A673 (cell line): Measurements from ENCODE around the gene KCNQ1.

Source experiments
- EZH2 ChIP-seq: fragments of 200-600 bp; sonication (generic); IDR thresholded peaks from 2 replicates; pipeline ENCODE4 v1.6.1; 2017; ENCODE audit warnings: borderline replicate concordance, low read depth, mild to moderate bottlenecking, mixed read lengths, antibody characterized with exemption, low read length; ENCODE audit not compliant: poor library complexity, severe bottlenecking
- TF ChIP-seq, protein P1 (sequence below): fragments of 300-800, 200-600 bp; sonication (generic); conservative IDR thresholded peaks from 2 replicates; pipeline ENCODE4 v1.5.1; 2017; ENCODE audit warnings: low read depth, mild to moderate bottlenecking, antibody characterized with exemption, low read length, moderate library complexity, mixed read lengths

GRCh38 chr11:2741006-2741376, 296.2 kb downstream of the KCNQ1 start:
- TF ChIP-seq, protein P1, sequence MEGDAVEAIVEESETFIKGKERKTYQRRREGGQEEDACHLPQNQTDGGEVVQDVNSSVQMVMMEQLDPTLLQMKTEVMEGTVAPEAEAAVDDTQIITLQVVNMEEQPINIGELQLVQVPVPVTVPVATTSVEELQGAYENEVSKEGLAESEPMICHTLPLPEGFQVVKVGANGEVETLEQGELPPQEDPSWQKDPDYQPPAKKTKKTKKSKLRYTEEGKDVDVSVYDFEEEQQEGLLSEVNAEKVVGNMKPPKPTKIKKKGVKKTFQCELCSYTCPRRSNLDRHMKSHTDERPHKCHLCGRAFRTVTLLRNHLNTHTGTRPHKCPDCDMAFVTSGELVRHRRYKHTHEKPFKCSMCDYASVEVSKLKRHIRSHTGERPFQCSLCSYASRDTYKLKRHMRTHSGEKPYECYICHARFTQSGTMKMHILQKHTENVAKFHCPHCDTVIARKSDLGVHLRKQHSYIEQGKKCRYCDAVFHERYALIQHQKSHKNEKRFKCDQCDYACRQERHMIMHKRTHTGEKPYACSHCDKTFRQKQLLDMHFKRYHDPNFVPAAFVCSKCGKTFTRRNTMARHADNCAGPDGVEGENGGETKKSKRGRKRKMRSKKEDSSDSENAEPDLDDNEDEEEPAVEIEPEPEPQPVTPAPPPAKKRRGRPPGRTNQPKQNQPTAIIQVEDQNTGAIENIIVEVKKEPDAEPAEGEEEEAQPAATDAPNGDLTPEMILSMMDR, result no peak
- TF ChIP-seq EZH2, result no peak
